Cardiac muscle cell (in vitro differentiated cells and primary cell): ENCODE data around the gene PRL. TPM values are rescaled to one million over a fixed set of nuclear protein-coding genes. Genes with fewer than 3 reads are reported as not detected.

Source experiments
- DNase-seq, 2 donors: peaks; one replicate each; pipeline versions ENCODE4 v3.0.0 to v3.0.0-alpha.2; 2010 to 2017; ENCODE audit warnings: low read depth in 1 of 2, low spot score in 1 of 2
- H3K27ac ChIP-seq: fragments of 200-600 bp; sonication (generic); 2 replicates; pipeline ENCODE4 v1.5.1; 2016
- H3K27me3 ChIP-seq: fragments of 200-600 bp; sonication (generic); 2 replicates; pipeline ENCODE4 v1.6.0; 2016; ENCODE audit warnings: control low read depth
- H3K36me3 ChIP-seq: fragments of 200-600 bp; sonication (generic); 2 replicates; pipeline ENCODE4 v1.5.1; 2016; ENCODE audit warnings: control low read depth
- H3K4me1 ChIP-seq: fragments of 200-600 bp; sonication (generic); 2 replicates; pipeline ENCODE4 v1.8.1; 2017; ENCODE audit warnings: low read depth, mild to moderate bottlenecking, mixed run types
- H3K4me3 ChIP-seq: fragments of 200-600 bp; sonication (generic); 2 replicates; pipeline ENCODE4 v1.5.1; 2016; ENCODE audit warnings: mild to moderate bottlenecking
- H3K9me3 ChIP-seq: fragments of 200-600 bp; sonication (generic); 2 replicates; pipeline ENCODE4 v1.5.1; 2017; ENCODE audit warnings: low read depth, mild to moderate bottlenecking, control low read depth
- polyA plus RNA-seq: library from polyadenylated mRNA; unstranded; fragments of >200 nt; fragmentation: Nextera tagmentation; extraction: Ambion mirVana; gene quantifications from 2 replicates; pipeline ENCODE4 v1.2.1, GENCODE V29; 2016
- total RNA-seq: library from RNA; depleted of rRNA; stranded (reverse); fragments of >200 nt; gene quantifications from 2 replicates; pipeline ENCODE4 v1.2.3, GENCODE V29; 2016
- TF ChIP-seq, protein P1 (sequence below): IDR thresholded peaks from 2 replicates; pipeline ENCODE4 v1.5.1; 2012; ENCODE audit warnings: low read depth, mild to moderate bottlenecking, low read length

The PRL gene
- total and polyA plus RNA-seq, 2 experiments from 2014 or later: not detected

DNA sequence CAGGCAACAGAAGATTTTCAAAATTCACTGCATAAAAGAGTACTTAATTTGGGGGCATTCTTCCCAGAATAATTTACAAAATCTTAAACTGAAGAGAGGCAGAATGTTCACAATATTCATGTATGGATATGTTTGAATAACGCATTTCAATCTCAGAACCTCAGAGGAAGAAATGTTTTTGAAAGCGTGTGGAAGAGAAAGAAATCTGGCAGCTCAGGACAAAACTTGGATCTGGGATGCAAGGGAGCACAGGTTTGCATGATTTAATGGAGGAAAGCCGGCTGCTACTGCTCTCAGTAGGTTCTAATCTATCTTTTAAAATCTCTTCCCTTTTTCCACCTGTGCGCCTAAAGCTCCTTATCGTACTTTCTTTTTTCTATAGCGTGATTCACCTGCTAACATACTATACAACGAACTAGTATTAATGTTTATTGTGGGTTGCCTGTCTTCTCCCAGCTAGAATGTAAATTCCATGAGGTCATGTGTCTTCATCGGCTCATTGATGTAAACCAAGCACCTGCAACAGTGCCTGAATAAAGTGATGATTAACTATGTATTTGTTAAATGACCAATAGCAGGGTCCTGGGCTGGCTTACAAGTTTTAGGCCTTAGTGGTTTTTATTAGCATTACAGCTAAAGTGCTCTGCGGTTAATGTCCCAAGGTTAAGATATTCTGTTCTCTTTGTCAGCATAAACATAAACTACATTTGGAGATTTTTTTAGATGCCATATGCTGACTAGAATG lies 15.3 kb downstream of the PRL start:
- Histone ChIP-seq H3K27me3 (no peaks in the 10 kb centered on the region), H3K4me3 (no peak overlapping the region), H3K27ac (no peak overlapping the region), H3K4me1 (no peaks in the 10 kb centered on the region), H3K9me3 (no peaks in the 10 kb centered on the region), H3K36me3 (no peaks in the 10 kb centered on the region)
- TF ChIP-seq, protein P1, sequence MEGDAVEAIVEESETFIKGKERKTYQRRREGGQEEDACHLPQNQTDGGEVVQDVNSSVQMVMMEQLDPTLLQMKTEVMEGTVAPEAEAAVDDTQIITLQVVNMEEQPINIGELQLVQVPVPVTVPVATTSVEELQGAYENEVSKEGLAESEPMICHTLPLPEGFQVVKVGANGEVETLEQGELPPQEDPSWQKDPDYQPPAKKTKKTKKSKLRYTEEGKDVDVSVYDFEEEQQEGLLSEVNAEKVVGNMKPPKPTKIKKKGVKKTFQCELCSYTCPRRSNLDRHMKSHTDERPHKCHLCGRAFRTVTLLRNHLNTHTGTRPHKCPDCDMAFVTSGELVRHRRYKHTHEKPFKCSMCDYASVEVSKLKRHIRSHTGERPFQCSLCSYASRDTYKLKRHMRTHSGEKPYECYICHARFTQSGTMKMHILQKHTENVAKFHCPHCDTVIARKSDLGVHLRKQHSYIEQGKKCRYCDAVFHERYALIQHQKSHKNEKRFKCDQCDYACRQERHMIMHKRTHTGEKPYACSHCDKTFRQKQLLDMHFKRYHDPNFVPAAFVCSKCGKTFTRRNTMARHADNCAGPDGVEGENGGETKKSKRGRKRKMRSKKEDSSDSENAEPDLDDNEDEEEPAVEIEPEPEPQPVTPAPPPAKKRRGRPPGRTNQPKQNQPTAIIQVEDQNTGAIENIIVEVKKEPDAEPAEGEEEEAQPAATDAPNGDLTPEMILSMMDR: no peak
- no peak for DNase-seq

DNA sequence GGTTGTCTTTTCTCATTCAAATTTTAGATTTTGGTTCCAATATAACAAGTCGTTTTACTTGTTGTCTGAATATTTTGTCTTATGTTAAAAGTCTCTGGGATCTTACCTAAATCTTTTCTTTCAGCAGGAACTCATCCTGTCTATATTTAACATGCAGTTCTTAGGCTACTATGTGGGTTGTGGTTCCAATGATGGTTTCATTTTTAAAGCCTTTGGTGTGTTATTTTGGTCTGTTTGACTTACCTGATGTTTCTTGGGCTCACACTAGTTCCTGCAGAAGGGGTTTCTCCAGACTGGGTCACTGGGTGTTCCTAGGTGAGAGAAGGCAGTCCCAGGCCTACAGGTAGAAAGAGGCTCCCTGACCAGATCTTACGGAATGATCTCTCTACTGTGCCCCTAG lies 17.4 kb downstream of the PRL start:
- Histone ChIP-seq H3K9me3 (no peaks in the 10 kb centered on the region), H3K27ac (no peak overlapping the region), H3K27me3 (no peaks in the 10 kb centered on the region), H3K4me1 (no peaks in the 10 kb centered on the region), H3K36me3 (no peaks in the 10 kb centered on the region), H3K4me3 (no peak overlapping the region)
- TF ChIP-seq, protein P1: no peak
- no peak for DNase-seq

DNA sequence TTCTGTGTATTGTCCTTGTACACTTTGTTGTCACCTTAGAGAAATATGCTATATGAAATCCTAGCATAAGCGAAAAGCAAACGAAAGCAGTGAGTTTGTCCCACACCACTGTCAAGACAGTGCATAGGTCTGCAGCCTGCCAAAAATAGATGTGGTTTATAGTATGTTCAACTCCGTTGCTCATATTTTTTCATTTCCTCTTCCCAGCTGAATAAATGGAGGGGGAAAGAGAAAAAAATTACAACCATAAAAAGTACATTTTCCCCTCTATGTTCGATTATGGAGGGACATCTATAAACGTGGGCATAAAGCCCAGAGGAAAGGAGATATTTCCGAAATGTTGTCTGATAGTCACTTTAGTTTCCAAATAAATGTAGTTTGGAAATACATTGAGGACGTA lies 25.8 kb downstream of the PRL start:
- H3K27me3 ChIP-seq: no peaks in the 10 kb centered on the region
- no peaks in the 10 kb centered on the region for H3K9me3 ChIP-seq
- no peaks in the 10 kb centered on the region for H3K4me1 ChIP-seq
- DNase-seq: peak in 1 of 2 donors; percentile 2
- H3K36me3 ChIP-seq: no peaks in the 10 kb centered on the region
- H3K4me3 ChIP-seq: no peak overlapping the region
- no peak overlapping the region for H3K27ac ChIP-seq
- TF ChIP-seq, protein P1: no peak

DNA sequence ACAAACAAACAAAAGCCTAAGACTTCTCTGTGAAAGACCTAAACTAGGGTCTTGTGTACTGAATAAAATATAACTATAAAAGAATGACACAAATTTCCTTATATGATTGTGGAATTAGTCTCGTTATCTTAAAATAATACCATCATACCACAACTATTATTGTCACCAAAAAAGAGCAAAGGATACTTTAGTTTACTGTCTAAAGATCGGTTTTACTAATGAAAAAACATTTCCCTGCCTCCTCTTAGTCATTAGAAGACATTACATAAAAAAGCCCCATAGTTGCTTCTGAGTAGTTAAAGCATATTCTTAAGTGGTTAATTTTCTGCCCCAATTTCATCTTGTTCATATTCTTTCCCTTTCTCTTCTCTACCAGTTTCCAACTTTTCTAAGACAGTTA lies 33.1 kb downstream of the PRL start:
- Histone ChIP-seq H3K36me3 (no peaks in the 10 kb centered on the region), H3K9me3 (no peaks in the 10 kb centered on the region), H3K4me1 (no peaks in the 10 kb centered on the region), H3K27me3 (no peaks in the 10 kb centered on the region), H3K4me3 (no peak overlapping the region), H3K27ac (no peak overlapping the region)
- DNase-seq: no peak
- TF ChIP-seq, protein P1: no peak

- TF ChIP-seq, protein P1: no peak
- DNase-seq: no peak
- Histone ChIP-seq H3K27me3 (no peaks in the 10 kb centered on the region), H3K4me1 (no peaks in the 10 kb centered on the region), H3K9me3 (no peaks in the 10 kb centered on the region), H3K27ac (no peak overlapping the region), H3K4me3 (no peak overlapping the region), H3K36me3 (no peaks in the 10 kb centered on the region)
Measured at GRCh38 chr6:22254886-22255285, 42.0 kb downstream of the PRL start.
